ENCODE data around the gene CYSLTR2.
A peak's percentile ranks its signal among the peaks of the same experiment; 100 is the strongest.

CYSLTR2 gene

GRCh38 chr13:48729856-48730255, 76.1 kb downstream of the CYSLTR2 start:
- FAIRE-seq (no peak), DNase-seq (ENCODE audit: insufficient read length) (no peak)
- no peak for TF ChIP-seq POLR2AphosphoS5 (IDR thresholded peaks at IDR 0.05; ENCODE audit: low read depth, low read length)
- no peak for TF ChIP-seq TAF1 (IDR thresholded peaks at IDR 0.05; ENCODE audit: borderline replicate concordance, low read depth, low read length)
- TF ChIP-seq POLR2A (IDR thresholded peaks at IDR 0.05; ENCODE audit: low read depth, low read length) = no peak

- FAIRE-seq (peak; percentile 9), DNase-seq (ENCODE audit: insufficient read length) (no peak)
- no peak for TF ChIP-seq POLR2AphosphoS5 (IDR thresholded peaks at IDR 0.05; ENCODE audit: low read depth, low read length)
- no peak for TF ChIP-seq TAF1 (IDR thresholded peaks at IDR 0.05; ENCODE audit: borderline replicate concordance, low read depth, low read length)
- TF ChIP-seq POLR2A (IDR thresholded peaks at IDR 0.05; ENCODE audit: low read depth, low read length) = no peak
Observed at GRCh38 chr13:48731001-48731658, 77.4 kb downstream of the CYSLTR2 start.

- DNase-seq (ENCODE audit: insufficient read length) = no peak
- peak; percentile 82 for FAIRE-seq
- TF ChIP-seq TAF1 (IDR thresholded peaks at IDR 0.05; ENCODE audit: borderline replicate concordance, low read depth, low read length) = no peak
- no peak for TF ChIP-seq POLR2A (IDR thresholded peaks at IDR 0.05; ENCODE audit: low read depth, low read length)
- no peak for TF ChIP-seq POLR2AphosphoS5 (IDR thresholded peaks at IDR 0.05; ENCODE audit: low read depth, low read length)
Observed at GRCh38 chr13:48731957-48732569, 78.3 kb downstream of the CYSLTR2 start.

- TF ChIP-seq POLR2AphosphoS5 (IDR thresholded peaks at IDR 0.05; ENCODE audit: low read depth, low read length) (no peak), POLR2A (IDR thresholded peaks at IDR 0.05; ENCODE audit: low read depth, low read length) (no peak), TAF1 (IDR thresholded peaks at IDR 0.05; ENCODE audit: borderline replicate concordance, low read depth, low read length) (no peak)
- DNase-seq (ENCODE audit: insufficient read length) (no peak), FAIRE-seq (no peak)
Observed at GRCh38 chr13:48733739-48734335, 80.1 kb downstream of the CYSLTR2 start.

GRCh38 chr13:48735571-48735970, 81.8 kb downstream of the CYSLTR2 start:
- DNase-seq (ENCODE audit: insufficient read length) (no peak), FAIRE-seq (no peak)
- TF ChIP-seq TAF1 (IDR thresholded peaks at IDR 0.05; ENCODE audit: borderline replicate concordance, low read depth, low read length) (no peak), POLR2AphosphoS5 (IDR thresholded peaks at IDR 0.05; ENCODE audit: low read depth, low read length) (no peak), POLR2A (IDR thresholded peaks at IDR 0.05; ENCODE audit: low read depth, low read length) (no peak)

GRCh38 chr13:48737689-48738088, 84.0 kb downstream of the CYSLTR2 start:
- FAIRE-seq (peak; percentile 5), DNase-seq (ENCODE audit: insufficient read length) (no peak)
- TF ChIP-seq POLR2A (IDR thresholded peaks at IDR 0.05; ENCODE audit: low read depth, low read length) (no peak), TAF1 (IDR thresholded peaks at IDR 0.05; ENCODE audit: borderline replicate concordance, low read depth, low read length) (no peak), POLR2AphosphoS5 (IDR thresholded peaks at IDR 0.05; ENCODE audit: low read depth, low read length) (no peak)

- DNase-seq (ENCODE audit: insufficient read length) (no peak), FAIRE-seq (no peak)
- TF ChIP-seq TAF1 (IDR thresholded peaks at IDR 0.05; ENCODE audit: borderline replicate concordance, low read depth, low read length) (no peak), POLR2AphosphoS5 (IDR thresholded peaks at IDR 0.05; ENCODE audit: low read depth, low read length) (no peak), POLR2A (IDR thresholded peaks at IDR 0.05; ENCODE audit: low read depth, low read length) (no peak)
Observed at GRCh38 chr13:48738311-48738710, 84.6 kb downstream of the CYSLTR2 start.

GRCh38 chr13:48739386-48739964, 85.7 kb downstream of the CYSLTR2 start:
- no peak for TF ChIP-seq POLR2AphosphoS5 (IDR thresholded peaks at IDR 0.05; ENCODE audit: low read depth, low read length)
- no peak for TF ChIP-seq TAF1 (IDR thresholded peaks at IDR 0.05; ENCODE audit: borderline replicate concordance, low read depth, low read length)
- TF ChIP-seq POLR2A (IDR thresholded peaks at IDR 0.05; ENCODE audit: low read depth, low read length) = no peak
- DNase-seq (ENCODE audit: insufficient read length) (no peak), FAIRE-seq (no peak)

GRCh38 chr13:48741377-48741776, 87.6 kb downstream of the CYSLTR2 start:
- TF ChIP-seq POLR2AphosphoS5 (IDR thresholded peaks at IDR 0.05; ENCODE audit: low read depth, low read length) (no peak), POLR2A (IDR thresholded peaks at IDR 0.05; ENCODE audit: low read depth, low read length) (no peak), TAF1 (IDR thresholded peaks at IDR 0.05; ENCODE audit: borderline replicate concordance, low read depth, low read length) (no peak)
- no peak for DNase-seq (ENCODE audit: insufficient read length)

GRCh38 chr13:48746821-48747220, 93.1 kb downstream of the CYSLTR2 start:
- no peak for FAIRE-seq
- TF ChIP-seq TAF1 (IDR thresholded peaks at IDR 0.05; ENCODE audit: borderline replicate concordance, low read depth, low read length) (no peak), POLR2A (IDR thresholded peaks at IDR 0.05; ENCODE audit: low read depth, low read length) (no peak), POLR2AphosphoS5 (IDR thresholded peaks at IDR 0.05; ENCODE audit: low read depth, low read length) (no peak)
- DNase-seq (ENCODE audit: insufficient read length) = no peak

More at GRCh38 chr13:48741377-48741776, 87.6 kb downstream of the CYSLTR2 start:
- peak; percentile 48 for FAIRE-seq

GRCh38 chr13:48748681-48749080, 95.0 kb downstream of the CYSLTR2 start:
- no peak for TF ChIP-seq POLR2A (IDR thresholded peaks at IDR 0.05; ENCODE audit: low read depth, low read length)
- no peak for TF ChIP-seq POLR2AphosphoS5 (IDR thresholded peaks at IDR 0.05; ENCODE audit: low read depth, low read length)
- TF ChIP-seq TAF1 (IDR thresholded peaks at IDR 0.05; ENCODE audit: borderline replicate concordance, low read depth, low read length) = no peak
- DNase-seq (ENCODE audit: insufficient read length) (no peak), FAIRE-seq (no peak)

All from GM12892 (cell line).